GM12872 (cell line): ENCODE measurements around the gene DYRK1A.

Experiments used
- TF ChIP-seq, protein P1 (sequence below): IDR thresholded peaks from 3 replicates; pipeline ENCODE4 v1.5.1; 2011; ENCODE audit warnings: low read depth, mild to moderate bottlenecking, low read length, moderate library complexity; ENCODE audit not compliant: insufficient read depth

Gene DYRK1A

GRCh38 chr21:37453350-37453749 is 86.8 kb downstream of the DYRK1A start:
- TF ChIP-seq, protein P1, sequence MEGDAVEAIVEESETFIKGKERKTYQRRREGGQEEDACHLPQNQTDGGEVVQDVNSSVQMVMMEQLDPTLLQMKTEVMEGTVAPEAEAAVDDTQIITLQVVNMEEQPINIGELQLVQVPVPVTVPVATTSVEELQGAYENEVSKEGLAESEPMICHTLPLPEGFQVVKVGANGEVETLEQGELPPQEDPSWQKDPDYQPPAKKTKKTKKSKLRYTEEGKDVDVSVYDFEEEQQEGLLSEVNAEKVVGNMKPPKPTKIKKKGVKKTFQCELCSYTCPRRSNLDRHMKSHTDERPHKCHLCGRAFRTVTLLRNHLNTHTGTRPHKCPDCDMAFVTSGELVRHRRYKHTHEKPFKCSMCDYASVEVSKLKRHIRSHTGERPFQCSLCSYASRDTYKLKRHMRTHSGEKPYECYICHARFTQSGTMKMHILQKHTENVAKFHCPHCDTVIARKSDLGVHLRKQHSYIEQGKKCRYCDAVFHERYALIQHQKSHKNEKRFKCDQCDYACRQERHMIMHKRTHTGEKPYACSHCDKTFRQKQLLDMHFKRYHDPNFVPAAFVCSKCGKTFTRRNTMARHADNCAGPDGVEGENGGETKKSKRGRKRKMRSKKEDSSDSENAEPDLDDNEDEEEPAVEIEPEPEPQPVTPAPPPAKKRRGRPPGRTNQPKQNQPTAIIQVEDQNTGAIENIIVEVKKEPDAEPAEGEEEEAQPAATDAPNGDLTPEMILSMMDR = no peak

DNA sequence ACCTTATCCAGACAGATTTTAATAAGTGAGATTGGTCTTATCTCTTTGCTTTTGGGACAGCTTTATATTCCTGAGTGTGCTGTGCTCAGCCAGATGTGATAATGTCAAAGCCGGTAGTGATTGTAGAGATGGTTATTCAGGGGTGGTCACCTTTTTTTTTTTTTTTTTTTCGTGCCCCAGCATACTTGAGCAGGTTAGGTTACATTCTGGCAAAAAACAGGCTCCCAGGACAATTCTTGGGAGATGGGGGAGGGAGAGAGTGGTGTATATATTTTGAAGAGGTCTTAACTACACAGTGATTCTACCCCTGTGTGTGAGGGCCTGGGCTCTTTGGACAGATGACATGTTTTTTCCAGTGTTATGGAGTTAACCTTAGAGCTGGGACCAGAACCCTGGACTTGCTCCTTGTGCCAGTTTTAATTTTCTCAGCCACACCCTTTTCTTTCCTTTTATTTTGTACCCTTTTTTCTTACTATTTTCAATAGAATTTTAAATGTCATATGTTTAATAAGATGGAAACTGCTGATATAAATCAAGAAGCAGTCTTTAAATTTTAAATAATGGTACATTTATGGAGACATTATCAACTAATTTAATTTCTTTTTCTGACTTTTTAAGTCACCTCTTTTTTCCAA is 88.4 kb downstream of the DYRK1A start:
- TF ChIP-seq, protein P1 = no peak

DNA sequence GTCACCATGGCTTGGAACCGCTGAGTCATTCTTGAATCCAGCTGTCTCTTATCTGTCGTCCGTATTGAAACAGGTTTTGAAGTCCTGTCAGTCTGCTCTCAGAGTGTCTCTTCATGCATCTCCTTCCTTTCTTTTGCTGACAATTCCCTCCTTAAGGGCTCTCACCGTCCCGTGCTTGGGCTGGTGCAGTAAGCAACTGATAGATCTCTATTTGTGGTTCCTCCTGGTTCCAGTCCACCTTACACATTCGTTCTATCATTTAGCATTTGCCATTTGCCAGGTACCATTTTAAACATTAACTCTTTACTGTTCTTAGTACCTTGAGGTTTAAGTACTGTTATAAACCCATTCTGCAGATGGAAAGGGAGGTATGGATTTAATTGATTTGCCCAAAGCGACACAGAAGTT is 88.9 kb downstream of the DYRK1A start:
- TF ChIP-seq, protein P1 = no peak

DNA sequence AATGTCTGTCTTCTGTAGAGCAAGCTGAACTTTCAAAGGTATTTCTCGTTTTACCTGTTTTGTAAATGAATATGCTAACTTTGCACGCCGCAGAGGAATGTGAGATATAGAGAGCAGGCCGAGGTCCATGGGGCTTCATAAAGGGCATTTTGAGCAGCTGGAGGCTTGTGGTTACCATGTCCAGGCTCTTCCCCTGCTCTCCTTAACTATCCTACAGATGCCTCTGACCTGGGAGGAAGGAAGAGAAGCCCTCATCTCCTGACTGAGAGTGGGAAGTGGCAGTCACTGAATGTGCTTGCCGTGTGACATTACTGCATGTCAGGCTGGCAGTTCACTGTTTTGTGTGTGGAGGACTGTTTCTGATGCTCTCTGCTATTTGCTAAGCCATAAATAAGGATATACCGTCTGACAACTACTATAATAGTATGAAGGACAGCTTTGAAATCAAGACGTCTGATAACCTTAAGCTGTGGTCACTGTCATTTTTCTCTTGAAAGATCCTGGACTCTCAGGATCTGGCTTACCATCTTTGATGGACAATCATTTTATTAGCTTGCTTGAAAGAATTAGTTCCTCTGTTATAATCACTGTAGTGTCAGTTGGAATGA is 92.2 kb downstream of the DYRK1A start:
- TF ChIP-seq, protein P1 = no peak

GRCh38 chr21:37459575-37459974 is 93.0 kb downstream of the DYRK1A start:
- TF ChIP-seq, protein P1 = no peak

DNA sequence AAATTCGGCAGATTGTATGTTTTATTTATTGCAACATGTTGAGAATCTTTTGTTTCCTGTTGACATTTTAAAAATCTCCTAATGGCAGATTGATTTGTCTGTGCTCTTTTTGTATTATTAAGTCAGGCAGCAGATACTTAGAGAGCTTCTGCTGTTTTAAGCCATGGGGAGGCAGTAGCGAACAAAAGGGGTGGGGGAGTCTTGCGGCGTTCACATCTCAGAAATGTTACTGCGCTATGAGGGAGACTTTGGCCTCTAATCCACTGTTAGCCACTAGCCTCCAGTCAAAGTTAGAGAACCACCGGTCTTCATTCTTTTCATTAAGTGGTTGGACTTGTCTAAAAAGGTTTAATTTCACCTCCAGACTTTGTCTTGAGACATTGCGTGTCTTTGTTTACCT is 93.6 kb downstream of the DYRK1A start:
- TF ChIP-seq, protein P1 = peak; percentile 21; the same call in 1 of the 3 replicates

DNA sequence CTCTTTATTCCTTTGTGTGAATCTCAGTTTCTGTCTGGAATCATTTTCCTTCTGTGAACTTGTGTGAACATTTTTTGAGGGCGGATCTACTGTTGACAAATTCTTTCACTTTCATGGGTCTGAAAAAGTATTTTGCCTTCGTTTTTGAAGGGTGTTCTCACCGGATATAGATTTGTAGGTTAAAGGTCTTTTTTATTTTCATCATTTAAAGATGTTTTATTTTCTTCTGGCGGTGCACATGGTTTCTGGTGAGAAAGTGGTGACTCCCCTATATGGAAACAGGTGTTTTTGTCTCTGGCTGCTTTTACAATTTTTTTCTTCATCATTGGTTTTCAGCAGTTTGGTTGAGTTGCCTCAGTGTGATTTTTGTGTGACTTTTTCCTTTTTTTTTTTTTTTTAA is 94.9 kb downstream of the DYRK1A start:
- TF ChIP-seq, protein P1 = no peak
